ENCODE data around the gene H2BK1. TPM values are rescaled to one million over a fixed set of nuclear protein-coding genes. Genes with fewer than 3 reads are reported as not detected.

H2BK1 gene
- total RNA-seq, 1 donor from 2014 or later = not detected

DNA sequence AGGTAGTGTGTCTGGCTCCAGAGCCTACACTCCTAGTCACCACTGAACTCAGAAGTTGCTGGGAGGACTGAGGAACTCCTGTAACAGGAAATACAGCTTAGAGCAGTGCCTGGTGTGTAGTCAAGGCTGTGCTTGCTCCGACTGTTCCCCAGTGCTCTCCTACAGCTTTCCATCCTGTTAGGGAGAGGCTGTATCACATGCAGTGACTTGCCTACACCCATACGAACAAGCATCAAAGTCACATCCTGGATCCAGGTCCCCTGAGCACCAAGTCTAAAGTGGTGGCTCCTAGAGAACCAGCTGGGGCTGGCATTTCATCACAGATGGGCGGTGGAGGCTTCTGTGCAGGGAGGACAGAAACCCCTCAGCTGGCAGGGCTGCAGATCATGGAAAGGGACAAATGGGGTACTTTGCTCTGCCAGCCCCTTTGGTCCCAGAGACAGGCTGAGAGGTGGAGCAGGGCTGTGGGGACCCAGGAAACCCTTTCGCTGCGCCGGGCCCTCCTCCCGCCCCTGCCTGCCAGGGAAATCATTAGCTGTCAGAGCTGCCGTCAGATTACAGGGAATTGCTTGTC lies 30.9 kb downstream of the H2BK1 start:
- DNase-seq (ENCODE audit: low spot score) = no peak

DNA sequence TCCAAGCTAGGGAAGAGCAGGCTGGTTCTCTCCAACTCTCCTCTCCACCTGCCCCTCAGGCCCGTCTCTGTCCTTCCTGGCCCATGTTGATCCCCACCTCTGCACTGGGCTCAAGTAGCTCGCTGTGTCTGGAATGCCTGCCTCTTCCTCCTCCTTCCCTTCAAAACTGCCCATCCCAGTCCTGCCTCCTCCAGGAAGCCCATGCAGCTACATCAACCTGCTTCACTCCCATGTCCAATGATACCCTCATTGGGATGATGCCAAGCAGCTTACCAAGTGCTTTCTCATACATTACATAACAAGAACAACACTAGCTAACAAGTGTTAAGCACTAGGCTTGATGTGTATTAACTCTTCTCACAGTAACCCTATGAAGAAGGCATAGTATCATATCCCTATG lies 31.5 kb downstream of the H2BK1 start:
- DNase-seq (ENCODE audit: low spot score) = no peak

DNA sequence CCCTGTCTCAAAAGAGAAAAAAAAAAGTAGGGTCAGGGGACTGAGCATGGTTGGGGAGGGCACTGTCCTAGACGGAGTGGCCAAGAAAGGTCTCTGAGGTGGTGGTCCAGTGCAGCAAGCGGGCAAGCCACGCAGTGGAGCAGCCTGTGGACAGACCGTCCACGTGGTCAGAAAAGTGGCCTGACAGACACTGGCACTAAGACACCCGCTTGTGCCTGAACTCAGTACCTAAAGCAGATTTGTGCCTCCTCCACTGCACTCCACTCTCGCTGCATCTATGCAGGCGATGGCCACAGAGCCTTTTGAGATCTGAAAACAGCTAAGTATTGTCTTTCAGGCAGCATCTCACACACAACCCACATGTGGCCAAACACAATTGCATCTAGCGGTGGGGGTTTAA lies 32.1 kb downstream of the H2BK1 start:
- DNase-seq (ENCODE audit: low spot score) = no peak

DNA sequence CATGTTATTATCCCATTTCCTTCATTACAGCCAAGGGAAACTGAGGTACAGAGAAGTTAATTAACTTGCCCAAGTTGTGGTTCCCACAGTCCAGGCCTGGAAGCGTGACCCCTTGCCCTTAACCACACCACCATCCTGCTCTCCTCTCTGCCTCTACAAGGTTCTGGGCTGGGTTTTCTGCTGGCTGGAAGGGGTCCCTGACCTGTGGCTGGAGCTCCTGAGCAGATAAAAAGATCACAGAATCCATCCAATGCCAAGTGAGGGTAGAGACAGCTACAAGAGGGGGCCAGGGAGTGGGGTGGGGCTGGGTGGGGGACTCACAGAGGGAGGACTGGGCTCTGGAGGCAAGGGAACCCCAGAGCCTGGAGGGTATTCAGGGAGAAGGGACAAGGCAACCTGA lies 33.0 kb downstream of the H2BK1 start:
- no peak for DNase-seq (ENCODE audit: low spot score)

DNA sequence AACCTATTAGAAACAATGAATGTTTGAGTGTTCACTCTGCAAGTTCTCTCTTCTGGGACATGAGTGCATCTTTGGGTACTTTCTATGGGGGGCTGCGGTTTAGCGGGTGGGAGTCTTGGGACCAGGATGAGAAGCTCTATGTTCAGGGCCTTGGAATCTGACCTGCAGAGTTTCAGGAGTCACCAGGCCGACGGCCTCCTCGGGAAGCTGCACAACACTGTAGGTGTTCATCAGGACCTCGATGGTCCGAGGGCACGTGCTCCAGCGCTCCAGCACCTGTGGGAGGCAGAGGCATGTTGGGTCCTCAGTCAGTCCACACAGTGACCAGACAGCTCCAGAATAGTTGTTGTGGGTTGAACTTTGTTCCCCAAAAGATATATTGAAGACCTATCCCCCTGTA lies 33.9 kb downstream of the H2BK1 start:
- no peak for DNase-seq (ENCODE audit: low spot score)

DNA sequence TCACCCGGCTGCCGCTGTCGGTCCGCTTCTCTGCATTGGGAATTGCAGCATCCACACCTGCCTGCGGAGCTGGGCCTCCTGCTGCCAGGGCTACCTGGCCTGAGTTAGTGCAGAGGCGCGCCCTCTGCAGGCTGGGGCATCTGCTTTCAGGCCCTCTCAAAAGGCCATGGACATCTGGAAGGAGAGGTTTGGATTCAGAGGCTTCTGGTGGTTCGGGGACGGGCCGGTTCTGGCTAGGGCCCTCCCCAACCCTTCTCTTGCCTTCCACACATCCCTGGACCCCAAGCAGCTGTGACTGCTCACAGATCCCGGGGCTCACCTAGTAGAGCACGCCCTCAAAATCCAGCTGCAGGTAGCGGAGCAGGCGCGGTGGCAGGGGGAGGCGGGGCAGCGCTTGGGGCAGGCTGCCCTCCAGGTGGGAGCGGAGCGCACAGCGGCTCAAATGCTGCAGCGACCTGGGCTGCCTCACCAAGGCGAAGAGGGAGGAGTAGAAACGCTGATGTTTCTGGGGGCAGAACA lies 34.4 kb downstream of the H2BK1 start:
- DNase-seq (ENCODE audit: low spot score) = no peak

DNA sequence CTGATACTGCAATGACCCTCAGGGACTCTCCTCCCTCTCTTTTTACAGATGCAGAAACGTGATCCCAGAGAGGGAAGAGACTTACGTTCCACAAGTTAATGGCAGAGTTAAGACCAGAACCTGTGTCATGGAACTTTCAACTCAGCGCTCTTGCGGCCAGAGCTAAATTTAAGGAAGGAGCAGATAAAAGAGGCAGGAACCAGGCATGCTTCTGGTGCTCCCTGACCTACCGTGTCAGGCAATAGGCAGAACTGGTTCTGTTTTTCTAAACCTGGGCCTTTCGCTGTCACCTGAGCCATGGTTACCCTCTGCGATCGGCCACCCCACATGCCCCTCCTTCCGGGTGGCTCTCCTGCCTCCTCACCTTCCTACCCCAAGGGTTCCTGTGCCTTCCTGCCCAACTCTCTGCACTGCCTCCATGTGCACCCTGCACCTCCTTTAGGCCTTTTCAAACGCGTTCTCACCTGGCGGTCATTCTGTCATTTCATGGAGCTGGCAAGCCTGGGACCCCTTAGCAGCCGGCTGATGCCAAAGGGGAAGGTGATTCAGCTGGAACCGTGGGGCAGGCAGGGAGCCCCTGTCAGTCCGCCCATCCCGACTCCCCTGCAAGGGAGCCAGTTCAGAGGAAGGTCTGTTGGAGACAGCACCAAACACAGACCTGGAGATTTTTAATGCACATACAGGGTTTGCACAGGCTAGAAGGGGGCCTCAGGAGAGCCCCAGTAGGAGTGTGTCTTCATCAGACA lies 35.1 kb downstream of the H2BK1 start:
- DNase-seq (ENCODE audit: low spot score) = no peak

DNA sequence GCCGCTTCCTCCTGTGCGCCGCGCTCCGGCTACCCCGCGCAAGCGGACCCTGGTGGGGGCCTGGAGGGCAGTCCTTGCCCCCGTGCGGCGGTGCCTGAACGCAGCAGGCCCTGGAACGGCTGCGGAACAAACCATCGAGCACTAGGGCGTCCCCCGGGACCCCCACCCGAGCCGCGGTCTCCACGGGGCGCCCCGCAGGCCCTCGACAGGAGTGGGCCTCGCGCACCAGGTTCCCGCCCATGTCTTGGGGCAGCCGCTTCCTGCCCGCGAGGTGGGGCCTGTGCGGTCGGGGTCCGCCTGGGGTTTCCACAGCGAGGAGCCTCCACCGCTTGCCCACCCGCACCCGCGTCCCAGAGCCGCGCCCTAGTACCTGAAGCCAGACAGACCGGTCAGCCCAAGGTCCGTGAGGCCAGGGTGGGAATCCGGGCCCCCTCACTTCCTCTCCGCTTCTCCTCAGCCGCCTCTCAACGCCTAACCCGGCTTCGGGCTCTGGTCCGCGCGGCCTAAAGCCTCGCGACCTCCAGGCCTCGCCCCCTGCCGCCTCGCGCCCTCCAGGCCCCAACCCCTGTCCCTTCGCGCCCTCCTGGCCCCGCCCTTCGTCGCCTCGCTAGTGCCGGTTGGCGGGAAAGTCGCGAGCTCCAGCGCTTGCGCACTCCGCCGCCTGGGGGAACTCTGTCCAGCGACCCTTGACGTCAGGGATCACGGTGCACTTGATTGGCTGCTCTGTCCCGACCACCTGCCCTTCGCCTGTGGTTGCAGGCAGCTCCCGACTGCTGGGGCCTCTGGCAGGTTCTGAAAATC lies 35.8 kb downstream of the H2BK1 start:
- peak; percentile 31 for DNase-seq (ENCODE audit: low spot score)

DNA sequence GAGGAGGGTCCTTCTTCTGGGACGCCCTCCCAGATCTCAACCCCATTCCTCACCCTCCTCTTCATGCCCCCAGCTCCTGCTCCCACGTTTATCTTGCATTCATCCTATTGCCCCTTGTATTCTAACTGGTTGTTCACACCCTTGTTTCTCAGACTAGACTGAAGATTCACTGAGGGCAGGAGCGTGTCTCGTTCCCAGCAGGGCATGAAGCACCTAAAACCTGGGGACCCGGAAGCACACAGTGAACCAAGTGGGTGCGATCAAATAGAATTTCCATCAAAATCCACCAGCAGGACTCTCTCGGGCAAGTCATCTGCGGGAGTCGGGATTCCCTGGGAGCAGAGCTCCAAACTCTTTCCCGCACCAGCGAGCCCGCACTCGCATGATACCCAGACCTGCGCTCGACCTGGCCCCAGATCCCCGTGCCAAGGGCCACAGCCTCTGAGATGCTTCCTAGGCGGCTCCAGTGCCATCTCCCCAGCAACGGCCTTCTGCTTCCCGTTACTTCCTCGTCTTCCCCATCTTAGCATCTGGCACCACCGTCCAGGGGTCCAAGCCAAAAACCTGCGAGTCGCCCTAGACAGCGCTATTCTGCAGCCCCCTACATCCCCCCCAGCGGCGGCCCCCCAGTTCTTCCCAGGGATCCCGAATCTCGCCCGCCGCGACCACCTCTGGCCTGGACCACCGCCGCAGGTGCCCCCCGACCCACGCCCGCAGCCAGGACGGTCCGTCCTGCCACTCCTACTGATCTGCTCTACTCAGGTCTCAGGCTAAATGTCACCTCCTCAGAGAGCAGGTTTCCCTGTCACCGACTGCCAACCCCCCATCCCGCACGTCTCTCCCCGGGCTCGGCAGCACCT lies 36.7 kb downstream of the H2BK1 start:
- DNase-seq (ENCODE audit: low spot score) = no peak

DNA sequence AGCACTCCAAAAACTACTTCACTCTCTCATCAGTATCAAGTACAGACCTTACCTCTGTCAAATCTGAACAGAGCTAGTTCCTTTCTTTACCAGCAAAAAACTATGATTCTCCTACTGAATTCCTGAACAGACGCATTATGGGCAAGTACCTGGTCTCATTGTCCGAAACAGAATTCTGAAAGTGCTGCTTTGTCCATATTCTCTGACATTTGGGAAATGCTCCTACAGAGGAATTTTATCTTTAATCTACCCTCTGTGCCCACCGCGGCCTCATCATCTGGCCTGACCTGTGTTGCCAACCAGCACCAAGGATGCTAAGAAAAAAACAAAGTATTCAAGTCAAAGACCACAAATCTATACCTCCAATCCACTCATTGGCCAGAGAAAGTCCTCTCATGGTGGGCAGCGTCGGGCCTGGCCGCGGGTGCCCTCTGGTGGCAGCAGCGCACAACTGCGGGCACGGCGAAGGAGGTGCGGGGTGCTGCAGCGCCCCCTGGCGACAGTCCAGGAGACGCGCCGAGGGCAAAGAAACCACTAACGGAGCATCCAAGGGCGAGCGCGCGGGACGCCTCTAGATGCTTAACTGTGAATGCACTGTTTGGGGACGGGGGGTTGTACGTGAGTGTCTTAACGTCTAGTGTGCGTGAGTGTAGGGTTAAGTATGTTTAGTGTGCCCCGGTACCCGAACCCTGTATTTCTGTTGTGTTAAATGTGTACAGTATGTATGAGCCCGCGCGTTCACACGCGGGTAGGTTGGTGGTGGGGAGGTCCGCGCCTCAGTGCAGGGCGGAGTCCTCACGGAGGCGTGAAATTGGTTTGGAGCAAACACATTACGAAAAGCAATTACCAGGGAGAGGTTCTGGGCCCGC lies 37.8 kb downstream of the H2BK1 start:
- DNase-seq (ENCODE audit: low spot score) = peak; percentile 76

DNA sequence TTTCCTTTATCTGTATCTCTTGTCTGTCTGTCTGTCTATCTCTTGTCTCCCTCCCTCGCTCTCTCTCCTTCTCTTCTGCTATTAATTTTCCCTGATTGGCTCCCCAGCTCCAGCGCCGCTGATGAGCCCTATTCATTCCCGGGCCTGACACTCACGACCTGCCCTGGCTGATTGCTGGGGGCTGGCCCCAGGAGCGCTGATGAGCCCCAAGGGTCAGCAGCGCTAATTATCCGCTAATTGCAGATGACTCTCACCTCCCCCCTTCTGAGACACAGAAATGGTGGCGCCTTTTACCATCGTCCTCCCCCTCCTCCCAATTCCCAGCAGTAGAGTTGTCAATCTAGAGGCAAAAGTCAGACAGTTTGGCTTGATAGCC lies 41.5 kb downstream of the H2BK1 start:
- DNase-seq (ENCODE audit: low spot score) = no peak

DNA sequence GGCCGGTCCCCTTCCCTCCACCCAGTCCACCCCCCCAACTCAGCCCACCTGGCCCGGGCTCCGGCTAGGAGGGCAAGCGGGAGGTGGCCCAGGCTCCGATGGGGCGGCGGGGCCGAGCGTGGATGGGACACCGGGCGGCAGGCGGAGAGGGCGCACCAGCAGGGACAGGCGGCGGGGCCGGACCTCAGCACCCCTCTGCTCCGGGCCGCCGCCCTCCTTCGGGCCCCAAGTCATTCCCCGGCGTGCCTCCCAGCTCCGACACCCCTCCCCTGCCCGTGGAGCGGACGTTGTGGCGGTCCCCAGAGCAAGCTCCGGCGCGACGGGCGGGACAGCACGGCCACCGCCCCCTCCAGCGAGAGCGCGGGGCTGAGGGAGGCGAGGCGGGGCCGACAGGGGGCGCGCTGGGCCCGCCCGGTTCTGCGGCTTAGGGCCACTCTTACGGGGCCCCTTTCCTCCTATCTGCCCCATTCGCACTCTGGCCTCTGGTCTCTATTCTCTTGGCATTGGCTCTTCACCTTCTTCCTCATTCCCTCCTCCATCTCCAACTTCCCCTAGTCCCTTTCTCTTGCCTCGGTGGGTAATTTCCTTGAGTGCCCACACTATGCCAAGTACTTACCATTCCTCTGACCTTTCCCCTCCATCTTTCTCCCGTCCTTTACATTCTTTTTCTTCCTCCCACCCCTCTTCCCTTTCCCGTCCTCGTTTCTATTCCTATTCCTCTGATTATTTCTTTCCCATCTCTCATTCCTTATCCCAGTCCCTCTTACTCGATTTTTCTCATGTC lies 42.1 kb downstream of the H2BK1 start:
- no peak for DNase-seq (ENCODE audit: low spot score)

DNA sequence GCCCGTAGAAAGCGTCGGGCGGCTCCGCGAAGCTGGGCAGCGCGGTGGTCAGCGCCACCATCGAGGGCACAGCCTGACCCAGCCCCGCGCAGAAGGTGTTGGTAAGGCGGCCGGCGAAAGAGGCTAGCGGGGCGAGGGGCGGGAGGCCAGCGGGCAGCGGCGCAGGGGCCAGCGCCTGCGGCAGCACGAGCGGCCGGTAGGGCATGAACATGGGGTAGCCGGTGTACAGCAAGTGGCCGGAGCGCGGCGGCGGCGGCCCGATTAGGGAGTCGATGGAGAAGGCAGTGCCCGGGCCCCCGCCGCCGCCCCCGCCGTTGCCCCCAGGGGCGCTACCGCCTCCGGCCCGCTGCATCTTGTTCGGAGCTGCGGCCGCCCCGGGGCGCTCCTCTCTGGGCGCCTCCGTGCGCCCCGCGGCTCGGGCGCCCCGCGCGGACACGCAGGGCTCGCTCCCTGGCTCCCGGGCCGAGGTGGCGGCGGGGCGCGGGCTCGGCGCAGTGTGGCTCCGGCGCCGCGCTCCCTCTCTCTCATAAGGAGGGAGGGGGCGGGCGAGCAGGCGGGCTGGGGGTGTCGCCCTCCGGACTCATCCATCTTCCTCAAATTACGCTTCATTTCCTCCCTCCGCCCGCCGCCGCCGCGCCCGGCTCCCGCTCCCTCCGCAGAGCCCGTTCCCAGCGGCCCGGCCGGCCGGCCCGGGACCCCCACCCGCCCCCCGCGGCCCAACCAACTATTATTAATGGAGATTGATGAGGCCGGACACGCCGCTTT lies 42.9 kb downstream of the H2BK1 start, which contains the start of gene GBX1:
GBX1 (minus strand) TSS at position 498 of the 765 bp plus-strand sequence; CDS start at position 352, 146 bp downstream.
- DNase-seq (ENCODE audit: low spot score) = no peak

DNA sequence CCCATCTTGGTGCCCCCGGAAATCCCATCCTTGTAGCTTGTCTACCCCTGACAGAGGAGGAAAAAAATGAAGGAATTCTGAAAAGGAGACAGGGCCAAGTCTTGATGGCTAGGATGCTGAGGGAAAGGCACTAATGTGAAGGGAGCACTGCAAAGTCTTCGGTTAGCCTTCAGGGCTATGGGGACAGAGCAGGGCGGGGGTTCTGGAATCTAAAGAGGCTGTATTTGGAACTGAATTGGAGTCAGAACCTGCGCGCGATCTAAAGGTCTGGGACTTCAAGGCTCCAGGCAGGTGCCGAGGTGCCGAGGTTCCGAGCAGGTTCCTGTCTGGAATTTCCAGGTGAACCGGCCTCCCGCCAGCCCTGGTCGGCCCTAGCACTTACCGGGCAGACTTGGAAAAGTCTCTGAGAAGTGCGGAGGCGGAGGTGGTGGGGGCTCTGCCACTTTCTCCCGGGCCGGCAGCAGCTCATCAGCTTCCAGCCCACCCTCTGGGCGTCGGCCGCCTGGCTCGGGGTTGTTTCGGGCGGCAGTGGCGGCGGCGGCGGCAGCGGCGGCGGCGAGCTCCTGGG lies 43.6 kb downstream of the H2BK1 start:
- DNase-seq (ENCODE audit: low spot score) = no peak

DNA sequence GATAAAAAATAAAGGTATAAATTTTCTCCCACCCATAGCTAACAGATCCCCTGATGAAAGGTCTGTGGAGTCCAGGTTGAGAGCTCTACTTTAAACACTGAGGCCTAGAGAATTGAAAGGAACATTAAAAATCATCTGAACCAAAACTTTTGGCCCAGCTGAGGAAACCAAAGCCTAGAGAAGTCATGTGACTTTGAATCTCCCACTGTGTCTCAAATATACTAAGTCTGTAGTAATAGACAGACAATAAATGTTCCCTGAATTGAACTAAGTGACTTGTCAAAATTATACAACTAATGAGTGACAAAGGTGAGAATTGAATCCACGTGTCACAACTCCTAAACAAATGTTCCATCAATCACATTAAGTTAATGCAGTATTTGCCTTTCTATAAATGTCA lies 48.5 kb downstream of the H2BK1 start:
- no peak for DNase-seq (ENCODE audit: low spot score)

Data from mucosa of gallbladder (tissue), 1 donor.